Thyroid gland (tissue), 4 donors: ENCODE data around the gene SPIC. TPM values are rescaled to one million over a fixed set of nuclear protein-coding genes. Genes with fewer than 3 reads are reported as not detected.

Source experiments
- DNase-seq, 2 donors: peaks; one replicate each; pipeline ENCODE4 v3.0.0-alpha.2; 2019
- H3K27ac ChIP-seq, 3 donors: fragments of 200-600 bp; sonication (generic); 1 replicate in 2 of 3; 2 replicates in 1 of 3; pipeline ENCODE4 v1.5.1; 2016 to 2019; ENCODE audit warnings: mild to moderate bottlenecking in 1 of 3, moderate library complexity in 1 of 3
- H3K27me3 ChIP-seq: fragments of 200-600 bp; sonication (generic); one replicate; pipeline ENCODE4 v1.5.1; 2019
- H3K36me3 ChIP-seq, 2 donors: fragments of 200-600 bp; sonication (generic); one replicate each; pipeline ENCODE4 v1.5.1; 2016 to 2019
- H3K4me1 ChIP-seq, 2 donors: fragments of 200-600 bp; sonication (generic); one replicate each; pipeline ENCODE4 v1.5.1; 2017 to 2019
- H3K4me3 ChIP-seq, 3 donors: fragments of 200-600 bp; sonication (generic); replicated peaks in 1 of 3; 1 replicate in 2 of 3; 2 replicates in 1 of 3; pipeline ENCODE4 v1.5.1; 2016; ENCODE audit warnings: mild to moderate bottlenecking in 1 of 3
- H3K9me3 ChIP-seq: fragments of 200-600 bp; sonication (generic); one replicate; pipeline ENCODE4 v1.5.1; 2017
- CTCF ChIP-seq, 6 experiments: fragments of 200-600 bp in 3 of 6; fragments of 450-650 bp in 3 of 6; sonication (generic) in 3 of 6; IDR thresholded peaks; one replicate each; pipeline ENCODE4 v1.5.1; 2016 to 2019; ENCODE audit warnings: antibody characterized with exemption in 6 of 6, mild to moderate bottlenecking in 2 of 6, inconsistent platforms in 1 of 6, moderate library complexity in 1 of 6
- POLR2A ChIP-seq, 2 donors: fragments of 450-650 bp; IDR thresholded peaks; one replicate each; pipeline ENCODE4 v1.6.1; 2017; ENCODE audit warnings: antibody characterized with exemption in 2 of 2, mild to moderate bottlenecking in 2 of 2, moderate library complexity in 1 of 2
- WGBS, 2 donors: methylation state at CpG; one replicate each; pipeline ENCODE4 v1.1.5; 2017; 5-methylcytosine and 5-hydroxymethylcytosine counted together
- intact Hi-C: fragments of 100-400 bp; cut with DNase I; formaldehyde crosslinking; loops from one replicate; pipeline ENCODE4 v1.15.1; 2023
- total RNA-seq, 4 donors: library from RNA; depleted of rRNA; stranded (reverse); fragments of >200 nt; gene quantifications; one replicate each; pipeline ENCODE4 v1.2.3, GENCODE V29; 2016

Gene SPIC
- not detected for total RNA-seq

- no peaks in the 10 kb centered on the region for H3K4me1 ChIP-seq
- intact Hi-C loops: no loop called here
- H3K4me3 ChIP-seq: no peak within 1 kb of the TSS
- no peaks in the 10 kb centered on the region for H3K9me3 ChIP-seq
- no peaks in the 10 kb centered on the region for H3K36me3 ChIP-seq
- DNase-seq: no peak
- TF ChIP-seq CTCF (IDR thresholded peaks at IDR 0.05) (no peak), POLR2A (IDR thresholded peaks at IDR 0.05) (no peak)
- 74 to 81% methylated on average over 5 of the region's 5 CpGs for WGBS, 2 donors
- H3K27me3 ChIP-seq: no peaks in the 10 kb centered on the region
- H3K27ac ChIP-seq: no peak within 1 kb of the TSS
Measured at GRCh38 chr12:101474711-101475386, at the start of gene SPIC. Gene SPIC, plus strand, starts transcription at chr12:101475336. Its CDS starts 1,569 bp downstream, at chr12:101476905.

- Histone ChIP-seq H3K4me3 (no peak overlapping the region), H3K4me1 (no peaks in the 10 kb centered on the region), H3K27ac (no peak overlapping the region), H3K9me3 (no peaks in the 10 kb centered on the region), H3K36me3 (no peaks in the 10 kb centered on the region), H3K27me3 (no peaks in the 10 kb centered on the region)
- TF ChIP-seq CTCF (IDR thresholded peaks at IDR 0.05) (no peak), POLR2A (IDR thresholded peaks at IDR 0.05) (no peak)
- WGBS, 2 donors: 73 to 78% methylated on average over 2 of the region's 2 CpGs
- intact Hi-C loops: no loop called here
- DNase-seq: no peak
Measured at GRCh38 chr12:101430456-101430855, 44.7 kb upstream of the SPIC start.

- TF ChIP-seq CTCF (IDR thresholded peaks at IDR 0.05): no peak
- TF ChIP-seq POLR2A (IDR thresholded peaks at IDR 0.05): no peak
- H3K4me1 ChIP-seq: no peaks in the 10 kb centered on the region
- H3K4me3 ChIP-seq: no peak overlapping the region
- H3K36me3 ChIP-seq: no peaks in the 10 kb centered on the region
- no peaks in the 10 kb centered on the region for H3K27me3 ChIP-seq
- no peak for DNase-seq
- H3K9me3 ChIP-seq: no peaks in the 10 kb centered on the region
- H3K27ac ChIP-seq: no peak overlapping the region
- intact Hi-C loops: no loop called here
Measured at GRCh38 chr12:101436136-101436535, 39.0 kb upstream of the SPIC start.

- H3K9me3 ChIP-seq: no peaks in the 10 kb centered on the region
- H3K27me3 ChIP-seq: no peaks in the 10 kb centered on the region
- WGBS, 2 donors: 77 to 83% methylated on average over 5 of the region's 5 CpGs
- H3K36me3 ChIP-seq: no peaks in the 10 kb centered on the region
- H3K27ac ChIP-seq: no peak overlapping the region
- no peaks in the 10 kb centered on the region for H3K4me1 ChIP-seq
- intact Hi-C loops: no loop called here
- no peak for TF ChIP-seq CTCF (IDR thresholded peaks at IDR 0.05)
- TF ChIP-seq POLR2A (IDR thresholded peaks at IDR 0.05): no peak
- no peak for DNase-seq
- H3K4me3 ChIP-seq: no peak overlapping the region
Measured at GRCh38 chr12:101439236-101439635, 35.9 kb upstream of the SPIC start.

GRCh38 chr12:101441461-101442224, 33.5 kb upstream of the SPIC start:
- Histone ChIP-seq H3K27ac (no peak overlapping the region), H3K9me3 (no peaks in the 10 kb centered on the region), H3K36me3 (no peaks in the 10 kb centered on the region), H3K4me1 (no peaks in the 10 kb centered on the region), H3K4me3 (no peak overlapping the region), H3K27me3 (no peaks in the 10 kb centered on the region)
- TF ChIP-seq CTCF (IDR thresholded peaks at IDR 0.05): no peak
- TF ChIP-seq POLR2A (IDR thresholded peaks at IDR 0.05): no peak
- no peak for DNase-seq
- intact Hi-C loops: no loop called here
